ENCODE data around the gene PRODH2.

Gene PRODH2

DNA sequence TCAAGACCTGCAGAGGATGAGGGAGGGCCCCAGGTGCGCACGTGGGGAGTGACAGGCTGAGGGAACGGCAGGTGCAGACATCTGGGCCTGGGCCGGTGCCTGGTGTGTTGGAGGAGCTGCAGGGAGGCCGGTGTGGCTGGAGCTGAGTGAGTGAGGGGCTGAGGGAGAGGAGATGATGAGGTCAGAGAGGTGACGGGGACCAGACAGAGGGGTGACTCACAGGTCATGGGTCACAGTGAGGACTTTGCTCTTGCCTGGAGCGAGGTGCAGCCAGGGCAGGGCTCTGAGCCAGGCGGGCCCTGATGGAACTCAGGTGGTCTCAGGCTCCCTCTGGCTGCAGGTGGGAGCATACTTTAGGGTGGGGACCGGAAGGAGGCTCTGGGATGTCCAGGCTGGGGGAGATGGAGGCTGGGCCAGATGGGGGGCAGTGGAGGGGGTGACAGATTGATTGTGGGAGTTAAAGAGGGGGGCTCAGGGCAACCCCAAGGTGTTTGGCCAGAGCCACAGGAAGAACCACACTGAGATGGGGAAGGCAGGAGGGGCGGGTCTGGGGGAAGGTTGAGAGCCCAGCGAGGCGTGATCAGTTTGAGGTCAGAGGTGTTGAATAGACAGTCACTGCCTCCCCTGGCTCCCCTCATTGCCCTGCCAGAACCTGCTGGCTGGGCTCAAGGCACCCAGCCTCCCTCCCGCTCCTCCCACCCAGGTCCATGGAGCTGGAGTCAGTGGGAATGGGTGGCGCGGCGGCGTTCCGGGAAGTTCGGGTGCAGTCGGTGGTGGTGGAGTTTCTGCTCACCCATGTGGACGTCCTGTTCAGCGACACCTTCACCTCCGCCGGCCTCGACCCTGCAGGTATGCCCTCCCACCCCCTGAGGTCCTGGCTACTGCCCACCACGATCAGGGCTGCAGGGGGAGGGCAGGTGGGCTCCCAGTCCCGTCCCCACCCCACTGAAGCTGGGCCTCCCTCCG, 28.9 kb downstream of the PRODH2 start:
- no peaks in the 10 kb centered on the region for H3K9me3 ChIP-seq (replicated peaks in 1 of 11)
- H3K27me3 ChIP-seq = no peaks in the 10 kb centered on the region
- H3K4me2 ChIP-seq = peak overlapping the region in 5 of 11 experiments; percentile 41 to 59 (median 57); a peak in 8 of 22 replicates
- H3K36me3 ChIP-seq = peaks cover 3 to 88% (median 73%) of the 10 kb centered on the region in 11 experiments; a peak in 21 of 22 replicates
- peak overlapping the region in 1 of 11 experiments; percentile 14; a peak in 2 of 22 replicates for H3K27ac ChIP-seq
- no peak for TF ChIP-seq Cebpa-rat (IDR thresholded peaks at IDR 0.05)
- peak overlapping the region in 3 of 11 experiments; percentile 24 to 52 (median 44); a peak in 3 of 22 replicates for H3K9ac ChIP-seq
- H4K20me1 ChIP-seq = peaks cover 0 to 35% (median 0%) of the 10 kb centered on the region in 11 experiments; a peak in 7 of 22 replicates
- H3K4me1 ChIP-seq = peaks cover 0 to 36% (median 18%) of the 10 kb centered on the region in 10 experiments; a peak in 13 of 20 replicates
- no peak overlapping the region for H3K4me3 ChIP-seq

DNA sequence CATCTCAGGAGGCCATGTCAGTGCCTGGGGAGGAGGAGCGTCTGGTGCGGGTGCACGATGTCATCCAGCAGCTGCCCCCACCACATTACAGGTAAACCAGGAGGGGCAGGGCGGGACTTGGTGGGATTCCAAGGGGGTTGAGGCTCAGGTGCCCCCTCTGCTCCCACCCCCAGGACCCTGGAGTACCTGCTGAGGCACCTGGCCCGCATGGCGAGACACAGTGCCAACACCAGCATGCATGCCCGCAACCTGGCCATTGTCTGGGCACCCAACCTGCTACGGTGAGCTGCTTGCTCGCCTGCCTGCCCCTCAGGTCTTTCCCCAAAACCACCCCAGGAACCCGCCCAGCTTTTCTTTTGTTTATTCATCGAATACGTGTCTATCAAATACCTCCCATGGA, 30.1 kb downstream of the PRODH2 start:
- H3K9me3 ChIP-seq (replicated peaks in 1 of 11) = no peaks in the 10 kb centered on the region
- peaks cover 0 to 41% (median 24%) of the 10 kb centered on the region in 10 experiments; a peak in 14 of 20 replicates for H3K4me1 ChIP-seq
- H3K36me3 ChIP-seq = peaks cover 3 to 92% (median 84%) of the 10 kb centered on the region in 11 experiments; a peak in 21 of 22 replicates
- H3K4me3 ChIP-seq = no peak overlapping the region
- H3K4me2 ChIP-seq = peak overlapping the region in 8 of 11 experiments; percentile 7 to 59 (median 45); a peak in 12 of 22 replicates
- H4K20me1 ChIP-seq = peaks cover 0 to 35% (median 0%) of the 10 kb centered on the region in 11 experiments; a peak in 7 of 22 replicates
- no peaks in the 10 kb centered on the region for H3K27me3 ChIP-seq
- peak overlapping the region in 5 of 11 experiments; percentile 23 to 54 (median 44); a peak in 8 of 22 replicates for H3K9ac ChIP-seq
- no peak for TF ChIP-seq Cebpa-rat (IDR thresholded peaks at IDR 0.05)
- peak overlapping the region in 2 of 11 experiments; percentile 30 to 35; a peak in 2 of 22 replicates for H3K27ac ChIP-seq

DNA sequence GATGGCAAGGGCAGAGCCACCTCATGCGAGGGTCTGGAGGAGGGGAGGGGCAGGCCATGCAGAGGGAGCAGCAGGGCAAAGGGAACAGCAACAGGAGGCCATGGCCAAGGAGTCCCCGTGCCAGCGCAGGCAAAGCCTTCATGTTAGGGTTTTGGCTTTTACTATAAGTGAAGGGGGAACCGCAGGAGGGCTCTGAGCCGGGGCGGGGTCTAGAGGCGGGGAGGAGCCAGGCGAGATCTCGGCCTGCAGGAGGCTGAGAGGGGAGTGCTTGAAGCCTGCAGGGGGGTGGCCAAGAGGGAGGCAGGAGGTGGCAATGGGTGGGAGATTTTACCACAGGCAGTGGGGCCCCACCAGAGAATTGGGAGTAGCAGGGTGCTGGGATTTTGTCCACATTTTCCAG, 31.0 kb downstream of the PRODH2 start:
- peaks cover 3 to 88% (median 79%) of the 10 kb centered on the region in 11 experiments; a peak in 21 of 22 replicates for H3K36me3 ChIP-seq
- H3K4me1 ChIP-seq = peaks cover 1 to 50% (median 33%) of the 10 kb centered on the region in 10 experiments; a peak in 18 of 20 replicates
- no peak overlapping the region for H3K9ac ChIP-seq
- H3K4me2 ChIP-seq = 0 out of 22 replicates have a peak overlapping the region, but pooled peaks of 1 of the 11 experiments have one; percentile 57
- H3K9me3 ChIP-seq (replicated peaks in 1 of 11) = no peaks in the 10 kb centered on the region
- peaks cover 0 to 35% (median 0%) of the 10 kb centered on the region in 11 experiments; a peak in 8 of 22 replicates for H4K20me1 ChIP-seq
- peak overlapping the region in 1 of 11 experiments; percentile 8; a peak in 2 of 22 replicates for H3K27ac ChIP-seq
- no peaks in the 10 kb centered on the region for H3K27me3 ChIP-seq
- H3K4me3 ChIP-seq = no peak overlapping the region
- TF ChIP-seq Cebpa-rat (IDR thresholded peaks at IDR 0.05) = no peak

GRCh38 chr19:35780717-35781116, 31.9 kb downstream of the PRODH2 start:
- peaks cover 0 to 32% (median 0%) of the 10 kb centered on the region in 11 experiments; a peak in 8 of 22 replicates for H4K20me1 ChIP-seq
- peaks cover 3 to 79% (median 73%) of the 10 kb centered on the region in 11 experiments; a peak in 21 of 22 replicates for H3K36me3 ChIP-seq
- no peak overlapping the region for H3K9ac ChIP-seq
- no peaks in the 10 kb centered on the region for H3K27me3 ChIP-seq
- peaks cover 8 to 53% (median 40%) of the 10 kb centered on the region in 10 experiments; a peak in 18 of 20 replicates for H3K4me1 ChIP-seq
- H3K9me3 ChIP-seq (replicated peaks in 1 of 11) = no peaks in the 10 kb centered on the region
- H3K27ac ChIP-seq = no peak overlapping the region
- TF ChIP-seq Cebpa-rat (IDR thresholded peaks at IDR 0.05) = no peak
- no peak overlapping the region for H3K4me3 ChIP-seq
- no peak overlapping the region for H3K4me2 ChIP-seq

DNA sequence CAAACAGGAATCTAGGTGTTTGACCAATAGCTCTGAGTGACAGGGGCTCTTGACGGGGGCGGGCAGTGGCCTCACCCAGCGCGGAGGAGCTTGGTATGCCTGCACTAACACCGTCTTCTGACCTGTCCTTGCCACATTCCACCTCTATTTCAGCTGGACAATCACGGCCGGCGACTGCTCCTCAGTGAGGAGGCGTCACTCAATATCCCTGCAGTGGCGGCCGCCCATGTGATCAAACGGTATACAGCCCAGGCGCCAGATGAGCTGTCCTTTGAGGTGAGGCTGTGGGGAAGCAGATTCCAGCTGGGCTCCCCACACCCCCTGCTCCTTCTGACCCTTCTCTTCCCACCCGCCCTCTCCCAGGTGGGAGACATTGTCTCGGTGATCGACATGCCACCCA, 32.6 kb downstream of the PRODH2 start:
- peaks cover 3 to 72% (median 66%) of the 10 kb centered on the region in 11 experiments; a peak in 21 of 22 replicates for H3K36me3 ChIP-seq
- no peak overlapping the region for H3K4me3 ChIP-seq
- no peak overlapping the region for H3K4me2 ChIP-seq
- H3K4me1 ChIP-seq = peaks cover 8 to 53% (median 40%) of the 10 kb centered on the region in 10 experiments; a peak in 18 of 20 replicates
- no peak overlapping the region for H3K27ac ChIP-seq
- no peak for TF ChIP-seq Cebpa-rat (IDR thresholded peaks at IDR 0.05)
- H3K9me3 ChIP-seq (replicated peaks in 1 of 11) = no peaks in the 10 kb centered on the region
- H3K9ac ChIP-seq = no peak overlapping the region
- H3K27me3 ChIP-seq = no peaks in the 10 kb centered on the region
- peaks cover 0 to 28% (median 0%) of the 10 kb centered on the region in 11 experiments; a peak in 8 of 22 replicates for H4K20me1 ChIP-seq

DNA sequence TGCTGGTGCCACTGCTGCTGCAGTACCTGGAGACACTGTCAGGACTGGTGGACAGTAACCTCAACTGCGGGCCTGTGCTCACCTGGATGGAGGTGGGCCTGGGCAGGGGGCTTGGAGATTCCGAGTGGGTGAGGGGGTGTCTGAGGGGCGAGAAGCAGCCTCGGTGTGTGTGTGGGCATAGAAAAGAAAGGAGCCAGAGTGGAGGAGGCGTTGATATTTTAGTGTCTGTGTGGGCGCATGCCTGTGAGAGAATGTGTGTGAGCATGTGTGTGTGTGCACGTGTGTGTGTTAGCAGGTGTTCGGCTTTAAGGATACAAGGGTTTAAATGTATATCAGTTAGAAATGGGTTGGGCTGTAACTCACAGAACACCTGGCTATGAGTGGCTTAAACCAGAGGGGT, 33.6 kb downstream of the PRODH2 start:
- no peaks in the 10 kb centered on the region for H3K9me3 ChIP-seq (replicated peaks in 1 of 11)
- no peak for TF ChIP-seq Cebpa-rat (IDR thresholded peaks at IDR 0.05)
- H3K27me3 ChIP-seq = no peaks in the 10 kb centered on the region
- peaks cover 3 to 64% (median 61%) of the 10 kb centered on the region in 11 experiments; a peak in 20 of 22 replicates for H3K36me3 ChIP-seq
- H3K9ac ChIP-seq = peak overlapping the region in 4 of 11 experiments; percentile 1 to 73 (median 11); a peak in 2 of 22 replicates
- no peak overlapping the region for H3K4me3 ChIP-seq
- H3K27ac ChIP-seq = no peak overlapping the region; a peak in 1 of 22 replicates
- H3K4me1 ChIP-seq = peaks cover 14 to 61% (median 48%) of the 10 kb centered on the region in 10 experiments
- no peak overlapping the region for H3K4me2 ChIP-seq
- H4K20me1 ChIP-seq = peaks cover 0 to 23% (median 0%) of the 10 kb centered on the region in 11 experiments; a peak in 8 of 22 replicates

GRCh38 chr19:35777961-35778360, 34.7 kb downstream of the PRODH2 start:
- peaks cover 3 to 57% (median 53%) of the 10 kb centered on the region in 11 experiments; a peak in 20 of 22 replicates for H3K36me3 ChIP-seq
- TF ChIP-seq Cebpa-rat (IDR thresholded peaks at IDR 0.05) = no peak
- peaks cover 14 to 52% (median 40%) of the 10 kb centered on the region in 10 experiments for H3K4me1 ChIP-seq
- peak overlapping the region in 2 of 11 experiments; percentile 94 to 96; a peak in 4 of 22 replicates for H3K4me2 ChIP-seq
- peaks cover 0 to 14% (median 0%) of the 10 kb centered on the region in 11 experiments; a peak in 6 of 22 replicates for H4K20me1 ChIP-seq
- H3K9me3 ChIP-seq (replicated peaks in 1 of 11) = no peaks in the 10 kb centered on the region
- H3K27ac ChIP-seq = peak overlapping the region in 2 of 11 experiments; percentile 22 to 72; a peak in 2 of 22 replicates
- H3K9ac ChIP-seq = peak overlapping the region in 7 of 11 experiments; percentile 42 to 86 (median 82); a peak in 8 of 22 replicates
- H3K4me3 ChIP-seq = no peak overlapping the region
- no peaks in the 10 kb centered on the region for H3K27me3 ChIP-seq
